ENCODE measurements around the gene ZNF223.

The ZNF223 gene

GRCh38 chr19:44093931-44094765 is 42.3 kb downstream of the ZNF223 start, which contains the start of gene ZNF224:
TSS of gene ZNF224 (plus strand) at chr19:44094361. CDS start at chr19:44097874, 3,513 bp downstream.
- no peak for TF ChIP-seq CTCF (IDR thresholded peaks at IDR 0.05; ENCODE audit: control insufficient read depth, insufficient read depth, low read depth, low read length, missing control alignments)
- H3K4me3 ChIP-seq (ENCODE audit: control insufficient read depth, low read depth, low read length), result peak within 1 kb of the TSS; percentile 99
- peak; percentile 51 for DNase-seq (ENCODE audit: low read depth)

GRCh38 chr19:44107751-44108150 is 55.9 kb downstream of the ZNF223 start:
- no peak for DNase-seq (ENCODE audit: low read depth)
- TF ChIP-seq CTCF (IDR thresholded peaks at IDR 0.05; ENCODE audit: control insufficient read depth, insufficient read depth, low read depth, low read length, missing control alignments), result no peak

GRCh38 chr19:44109458-44109857 is 57.6 kb downstream of the ZNF223 start:
- H3K4me3 ChIP-seq (ENCODE audit: control insufficient read depth, low read depth, low read length), result no peak overlapping the region
- DNase-seq (ENCODE audit: low read depth), result no peak
- TF ChIP-seq CTCF (IDR thresholded peaks at IDR 0.05; ENCODE audit: control insufficient read depth, insufficient read depth, low read depth, low read length, missing control alignments), result no peak

More at GRCh38 chr19:44107751-44108150, 55.9 kb downstream of the ZNF223 start:
- H3K4me3 ChIP-seq (ENCODE audit: control insufficient read depth, low read depth, low read length), result no peak overlapping the region

DNA sequence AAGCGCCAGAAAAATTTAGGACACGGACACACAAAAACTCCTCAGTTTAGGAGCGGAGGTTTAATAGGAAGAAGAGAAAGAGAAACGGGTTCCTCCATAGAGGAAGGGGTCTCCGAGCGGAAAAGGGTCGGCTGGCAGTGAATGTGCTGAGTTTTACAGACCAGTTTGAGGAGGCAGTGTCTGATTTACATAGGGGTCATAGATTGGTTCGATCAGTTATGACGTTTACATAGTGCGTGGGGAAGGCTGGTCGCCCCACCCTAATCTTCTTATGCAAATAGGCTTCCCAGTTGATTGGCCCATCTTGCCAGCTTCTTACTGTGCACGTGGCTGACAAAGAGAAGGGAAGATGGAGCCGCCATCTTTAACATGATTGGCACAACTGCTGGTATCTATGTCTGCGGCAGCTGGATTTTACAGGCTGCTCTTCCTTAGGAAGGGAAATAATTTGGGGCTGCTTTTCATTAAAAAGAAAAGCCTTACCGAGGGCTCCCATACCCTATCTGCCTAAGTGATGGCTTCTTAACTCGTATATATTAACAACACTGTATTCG is 60.2 kb downstream of the ZNF223 start:
- peak; percentile 64 for DNase-seq (ENCODE audit: low read depth)
- TF ChIP-seq CTCF (IDR thresholded peaks at IDR 0.05; ENCODE audit: control insufficient read depth, insufficient read depth, low read depth, low read length, missing control alignments), result no peak
- peak overlapping the region; percentile 94 for H3K4me3 ChIP-seq (ENCODE audit: control insufficient read depth, low read depth, low read length)

DNA sequence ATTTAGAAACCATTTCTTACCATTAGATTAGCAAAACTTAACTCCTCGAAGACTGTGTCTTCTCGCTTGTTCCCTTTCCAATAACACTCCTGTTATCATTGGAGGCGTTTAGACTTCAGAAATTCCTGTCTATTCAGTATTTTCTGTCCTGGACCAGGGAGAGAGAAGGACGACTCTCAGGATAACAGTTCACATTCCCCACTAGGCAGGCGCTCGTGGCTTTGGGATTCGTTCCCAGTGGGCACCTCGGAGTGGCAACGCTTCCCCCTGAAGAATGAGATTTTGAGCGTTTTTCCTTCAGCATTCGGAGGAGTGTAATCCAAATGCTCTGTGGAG is 60.9 kb downstream of the ZNF223 start:
- no peak for DNase-seq (ENCODE audit: low read depth)
- peak overlapping the region; percentile 94 for H3K4me3 ChIP-seq (ENCODE audit: control insufficient read depth, low read depth, low read length)
- TF ChIP-seq CTCF (IDR thresholded peaks at IDR 0.05; ENCODE audit: control insufficient read depth, insufficient read depth, low read depth, low read length, missing control alignments), result no peak

DNA sequence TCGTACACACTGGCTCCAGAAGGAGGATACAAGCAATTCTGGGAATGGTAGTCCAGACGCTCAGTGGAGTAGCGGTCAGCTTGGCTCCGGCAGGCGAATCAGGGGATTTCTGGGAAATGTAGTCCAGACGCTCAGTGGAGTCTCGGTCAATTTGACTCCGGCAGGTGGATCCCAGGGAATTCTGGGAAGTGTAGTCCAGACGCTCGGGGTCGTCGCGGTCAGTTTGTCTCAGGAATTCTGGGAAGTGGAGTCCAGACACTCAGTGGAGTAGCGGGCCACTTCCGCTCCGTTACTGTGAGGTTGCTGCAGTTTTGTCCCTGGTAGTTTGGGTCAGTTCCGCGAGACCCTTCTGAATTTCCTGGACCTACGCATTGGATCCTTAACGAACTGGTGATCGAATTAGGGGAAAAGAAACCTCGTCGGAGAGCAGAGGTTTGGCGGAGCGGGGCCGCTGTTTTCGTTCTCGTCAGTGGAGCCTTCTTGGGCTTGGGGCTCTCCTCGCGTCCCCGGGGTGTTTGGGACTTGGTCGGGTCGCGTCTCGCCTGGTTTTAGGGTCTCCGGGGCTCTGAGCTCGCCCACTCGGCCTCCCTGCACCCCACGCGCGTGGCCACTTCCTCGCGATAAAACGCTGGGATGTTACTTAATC is 61.4 kb downstream of the ZNF223 start, which contains the start of gene ZNF225:
Gene ZNF225 (plus strand): TSS at position 262 of the 646 bp plus-strand sequence. CDS start 2,429 bp downstream, outside the sequence.
- DNase-seq (ENCODE audit: low read depth), result peak; percentile 95
- H3K4me3 ChIP-seq (ENCODE audit: control insufficient read depth, low read depth, low read length), result peak within 1 kb of the TSS; percentile 94
- TF ChIP-seq CTCF (IDR thresholded peaks at IDR 0.05; ENCODE audit: control insufficient read depth, insufficient read depth, low read depth, low read length, missing control alignments), result no peak

Data from AG09309 (cell line).